Amygdala (tissue), 56 donors: ENCODE measurements around the gene ZNF747.
"Not testable (repeated sequence)": the region's sequence is repeated elsewhere in the genome, so short reads cannot be mapped to it uniquely, and the experiment has no call there.

Experiments used
- DNase-seq, 56 donors: peaks; one replicate each; lab custom pipeline; 2025; lab: John Stamatoyannopoulos, UW

Gene ZNF747

DNA sequence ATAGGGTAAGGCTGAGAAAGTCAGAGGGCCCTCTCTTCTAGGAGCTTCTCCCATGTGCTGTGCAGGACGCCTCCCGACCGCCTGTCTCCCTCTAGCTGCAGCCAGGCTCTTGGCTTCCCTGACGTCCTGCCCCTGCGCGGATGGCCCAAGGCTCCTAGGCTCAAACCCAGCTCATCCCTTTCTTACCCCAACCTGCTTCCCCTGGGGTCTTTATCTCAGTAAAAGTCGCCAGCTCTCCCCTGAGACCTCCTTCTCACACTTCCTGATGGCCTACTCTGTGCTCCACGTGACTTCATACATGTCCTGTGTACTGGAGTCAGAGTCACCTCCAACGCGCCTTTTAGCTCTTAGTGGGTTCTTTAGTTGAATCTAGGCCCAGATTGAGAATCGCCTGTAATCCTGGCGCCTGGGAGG is 1.1 kb upstream of the ZNF747 start:
- peak in 32 of 56 donors; percentile 2 to 61 (median 30) for DNase-seq

DNA sequence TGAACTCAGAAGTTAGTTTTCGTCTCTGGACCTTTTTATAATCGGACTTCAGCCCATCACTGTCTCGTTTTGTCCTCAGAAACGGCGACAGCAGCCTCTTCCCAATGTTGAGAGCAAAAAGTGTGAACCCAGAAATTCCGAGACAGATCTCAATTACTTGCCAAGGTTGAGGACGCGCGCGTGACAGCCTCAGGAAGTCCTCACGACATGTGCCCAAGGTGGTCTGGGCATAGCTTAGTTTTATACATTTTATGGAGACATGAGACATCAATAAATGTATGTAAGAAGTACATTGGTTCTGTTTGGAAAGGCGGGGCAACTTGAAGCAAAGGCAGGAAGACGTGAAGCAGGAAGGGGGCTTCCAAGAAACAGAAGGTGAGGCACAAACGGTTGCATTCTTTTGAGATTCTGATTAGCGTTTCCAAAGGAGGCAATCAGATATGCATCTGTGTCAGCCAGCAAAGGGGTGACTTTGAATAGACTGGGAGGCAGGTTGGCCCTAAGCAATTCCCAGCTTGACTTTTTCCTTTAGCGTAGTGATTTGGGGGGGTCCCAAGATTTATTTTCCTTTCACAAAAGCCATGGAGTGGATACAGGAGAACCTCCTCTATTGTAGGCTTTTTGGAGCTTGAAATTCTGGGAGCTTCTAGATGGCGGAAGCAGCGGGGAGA is 583 bp upstream of the ZNF747 start:
- DNase-seq: peak in 3 of 56 donors; percentile 20 to 42 (median 39)

DNA sequence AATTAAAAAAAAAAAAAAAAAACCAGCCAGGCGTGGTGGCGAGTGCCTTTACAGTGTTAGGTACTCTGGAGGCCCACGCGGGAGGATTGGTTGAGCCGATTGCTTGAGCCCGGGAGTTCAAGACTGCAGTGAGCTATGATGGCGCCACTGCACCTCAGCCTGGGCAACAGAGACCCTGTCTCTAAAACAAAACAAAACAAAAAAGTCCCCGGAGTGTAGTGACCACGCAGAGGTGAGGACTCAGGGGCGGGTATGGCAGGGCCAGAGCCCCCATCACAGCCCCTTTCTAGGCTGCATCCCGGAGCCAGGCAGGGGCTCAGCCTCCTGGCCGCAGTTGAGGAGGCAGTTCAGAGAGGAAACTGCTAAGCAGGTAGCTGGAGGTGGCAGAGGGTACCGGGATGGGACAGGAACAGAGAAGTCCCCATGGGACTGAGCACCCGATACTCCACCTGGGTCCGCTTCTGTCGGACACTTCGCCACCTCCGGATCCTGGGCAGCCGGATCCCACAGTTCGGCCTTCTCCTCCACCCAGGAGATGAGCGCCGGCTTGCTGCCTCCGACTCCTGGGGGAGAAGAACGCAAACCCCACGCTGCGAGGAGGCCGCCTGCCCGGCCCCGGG is 800 bp downstream of the ZNF747 start:
- DNase-seq: no peak

DNA sequence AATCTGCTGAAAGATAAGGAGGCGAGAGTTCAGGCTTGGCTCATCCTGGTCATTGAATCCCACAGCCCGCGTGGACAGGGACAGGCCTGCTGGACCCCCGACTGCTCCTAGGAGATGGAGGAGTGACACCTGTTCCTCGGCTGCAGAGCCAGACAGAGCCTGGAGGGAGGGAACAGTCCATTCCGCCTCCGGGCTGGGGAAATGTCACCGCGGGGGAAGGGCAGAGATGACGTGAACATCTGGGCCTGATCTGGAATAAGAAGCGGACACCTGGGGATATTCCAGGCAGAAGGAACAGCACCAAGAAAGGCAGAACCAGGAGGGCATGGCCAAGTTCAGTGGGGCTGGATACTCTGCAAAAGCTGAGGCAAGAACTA is 1.5 kb downstream of the ZNF747 start:
- no peak for DNase-seq

DNA sequence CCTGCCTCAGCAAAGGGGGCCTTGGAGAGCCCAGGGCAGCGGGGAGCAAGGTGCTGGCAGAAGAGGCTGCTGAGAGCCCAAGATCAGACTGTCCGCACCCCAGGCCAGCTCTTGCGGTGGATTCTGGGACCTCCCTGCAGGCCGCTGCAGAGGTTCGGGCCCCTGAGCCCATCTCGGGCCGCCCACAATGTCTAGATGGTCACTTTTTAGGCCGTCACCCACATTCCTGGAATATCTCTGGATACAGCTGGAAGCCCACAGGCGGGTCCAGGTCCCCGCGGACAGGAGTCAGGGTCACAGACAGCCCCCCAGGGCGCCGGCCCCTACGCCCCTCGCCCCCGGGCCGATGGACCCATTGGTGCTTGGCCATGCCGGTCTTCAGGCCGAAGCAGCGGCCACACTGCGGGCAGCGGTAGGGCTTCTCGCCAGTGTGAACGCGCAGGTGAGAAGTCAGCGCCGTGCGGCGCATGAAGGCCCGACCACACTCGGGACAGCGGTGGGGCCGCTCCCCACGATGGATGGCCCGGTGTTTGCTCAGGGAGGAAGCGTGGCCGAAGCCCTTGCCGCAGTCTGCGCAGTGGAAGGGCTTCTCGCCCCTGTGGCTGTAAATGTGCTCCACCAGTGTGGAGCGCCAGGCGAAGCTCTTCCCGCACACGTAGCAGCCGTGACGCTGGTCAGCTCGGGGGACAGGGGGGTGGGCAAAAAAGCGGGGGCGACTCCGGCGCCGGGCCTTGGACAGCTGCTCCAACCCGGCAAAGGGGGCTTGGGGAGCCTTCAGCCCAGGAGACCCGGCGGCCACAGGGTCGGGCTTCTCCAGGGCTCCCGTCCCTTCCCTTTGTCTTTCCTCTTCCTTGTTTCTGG is 2.1 kb downstream of the ZNF747 start:
- DNase-seq: no peak

DNA sequence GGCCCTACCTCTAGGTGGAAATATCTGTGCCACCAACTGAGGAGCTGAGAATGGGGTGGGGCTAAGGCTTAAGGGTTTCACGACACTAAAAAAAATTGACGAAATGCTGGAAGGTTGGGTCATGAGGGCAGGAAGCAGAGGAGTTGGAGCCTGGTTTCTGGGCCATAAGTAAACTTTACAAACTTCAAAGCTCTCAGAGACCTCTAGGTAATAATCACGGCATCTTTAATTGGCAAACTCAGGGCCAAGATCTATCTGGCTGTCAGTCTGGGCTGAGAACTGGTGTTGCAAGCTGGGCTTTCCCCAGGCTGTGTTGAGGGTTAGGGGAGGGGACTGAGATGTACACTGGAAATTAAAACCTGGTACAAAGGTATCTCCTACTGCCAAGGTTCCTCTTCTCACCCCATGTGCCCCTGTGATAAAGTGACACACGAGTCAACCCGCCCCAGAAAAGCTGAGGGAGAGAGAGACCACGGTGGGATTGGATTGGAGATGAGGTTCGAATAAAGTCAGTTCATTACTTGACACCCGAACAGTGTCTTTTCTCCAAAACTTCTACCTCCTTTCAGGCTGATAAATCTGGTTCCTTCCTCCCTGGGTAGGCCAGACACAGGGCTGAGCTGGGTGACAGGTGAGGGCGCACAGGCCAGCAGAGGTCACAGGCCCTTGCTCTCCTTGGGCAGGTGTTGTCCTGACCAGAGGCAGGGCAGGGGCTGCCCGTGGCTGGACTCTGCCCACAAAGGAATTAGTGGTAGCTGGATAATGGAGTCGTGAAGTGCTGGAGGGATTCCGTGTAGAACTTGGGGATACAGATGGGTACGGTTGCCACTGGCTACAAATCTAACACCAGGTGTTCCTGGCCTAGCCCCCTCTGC is 4.3 kb downstream of the ZNF747 start:
- no peak for DNase-seq

DNA sequence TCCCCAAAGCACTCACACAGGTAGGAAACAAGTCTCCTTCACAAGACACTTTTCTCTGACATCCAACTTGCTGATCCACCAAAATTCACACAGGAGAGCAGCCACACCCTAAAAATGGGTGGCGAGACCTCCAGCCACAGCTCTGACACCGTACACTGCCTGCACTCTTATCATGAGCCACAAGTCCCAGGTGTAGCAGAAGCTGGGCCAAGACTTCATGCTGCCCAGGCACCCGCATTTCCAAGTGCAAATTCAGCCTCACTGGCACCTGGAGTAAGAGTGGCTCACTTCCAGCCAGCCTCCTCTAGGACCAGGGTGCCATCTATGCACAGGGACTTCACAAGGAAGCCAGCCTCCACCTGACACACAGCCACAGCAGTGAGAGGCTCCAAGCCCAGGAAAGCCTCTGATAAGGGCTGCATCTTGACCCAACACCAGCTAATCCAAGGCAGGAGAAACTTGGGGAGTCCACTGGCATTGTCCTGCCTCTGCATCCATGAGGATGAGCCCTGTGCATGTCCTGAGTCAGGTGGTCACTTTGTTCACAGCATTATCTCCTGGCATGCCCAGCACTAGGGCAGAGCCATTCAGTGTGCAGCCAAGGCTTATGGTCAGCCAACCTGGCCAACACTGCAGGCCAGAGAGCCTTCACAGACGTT is 5.7 kb downstream of the ZNF747 start:
- DNase-seq: no peak

DNA sequence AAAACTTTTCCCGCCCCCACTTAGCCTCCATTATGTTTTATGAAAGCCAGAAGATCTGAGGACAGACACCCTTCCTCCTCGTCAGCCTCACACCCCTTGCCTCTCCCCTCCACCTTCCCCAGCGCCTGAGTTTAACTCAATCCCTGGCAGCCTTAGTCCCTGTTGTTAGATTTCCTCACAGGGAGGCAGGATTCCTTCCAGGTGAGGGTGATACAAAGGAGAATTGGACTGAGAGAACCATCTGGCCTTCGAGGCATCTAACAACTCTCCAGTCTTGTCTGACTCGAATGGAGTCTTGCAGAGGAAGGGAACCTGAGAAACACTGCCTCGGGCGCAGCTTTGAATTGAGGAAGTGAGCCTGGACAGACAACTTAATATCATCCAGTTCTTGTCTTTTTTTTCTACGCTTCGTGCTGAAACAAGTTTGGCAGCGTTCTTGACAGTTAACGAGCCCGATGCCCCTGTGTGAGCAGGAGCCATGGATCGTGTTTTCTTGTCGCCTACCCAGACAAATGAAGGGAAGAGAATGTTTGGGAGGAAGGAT is 7.0 kb downstream of the ZNF747 start:
- peak in 4 of 56 donors; percentile 52 to 55 (median 55) for DNase-seq

DNA sequence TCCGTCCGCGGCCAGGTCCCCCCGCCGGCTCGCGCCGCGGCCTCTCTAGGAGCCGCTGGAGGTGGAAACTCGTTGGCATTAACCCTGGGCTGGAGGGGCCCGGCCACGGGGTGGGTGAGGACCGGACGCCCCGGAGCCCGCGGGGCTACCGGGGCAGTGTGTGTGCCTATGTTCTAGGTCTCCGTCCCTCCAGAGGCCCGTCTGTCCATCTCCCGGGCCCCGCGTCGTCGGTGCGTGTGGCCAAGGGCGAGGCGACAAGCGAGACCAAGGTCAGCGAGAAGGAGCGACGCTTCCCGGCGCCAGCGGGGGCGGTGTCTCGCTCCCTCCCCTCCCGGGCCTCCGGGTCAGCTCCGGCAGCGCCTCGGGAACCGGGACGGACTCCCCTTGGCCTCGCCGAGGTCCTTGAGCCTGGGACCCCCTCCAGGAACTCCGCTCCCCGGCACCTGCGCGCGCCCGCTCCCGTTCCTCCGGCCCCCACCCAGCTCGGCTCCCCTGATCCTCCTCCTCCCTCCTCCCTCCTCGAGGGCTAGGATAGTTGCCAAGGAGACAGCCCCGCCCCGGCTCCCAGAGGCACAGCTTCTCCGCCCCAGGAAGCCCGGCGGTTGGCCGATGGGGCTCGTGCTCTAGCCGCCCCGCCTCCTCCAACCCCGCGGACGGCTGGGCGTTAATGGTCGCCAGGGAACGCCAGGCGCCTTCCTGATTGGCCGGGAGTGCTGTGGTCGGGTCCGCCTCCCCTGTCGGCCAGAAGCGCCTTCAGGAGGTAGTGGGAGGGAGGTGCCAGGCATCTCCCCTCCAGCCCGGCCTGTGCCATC is 7.6 kb downstream of the ZNF747 start:
- peak; percentile 64 to 98 (median 96) for DNase-seq

DNA sequence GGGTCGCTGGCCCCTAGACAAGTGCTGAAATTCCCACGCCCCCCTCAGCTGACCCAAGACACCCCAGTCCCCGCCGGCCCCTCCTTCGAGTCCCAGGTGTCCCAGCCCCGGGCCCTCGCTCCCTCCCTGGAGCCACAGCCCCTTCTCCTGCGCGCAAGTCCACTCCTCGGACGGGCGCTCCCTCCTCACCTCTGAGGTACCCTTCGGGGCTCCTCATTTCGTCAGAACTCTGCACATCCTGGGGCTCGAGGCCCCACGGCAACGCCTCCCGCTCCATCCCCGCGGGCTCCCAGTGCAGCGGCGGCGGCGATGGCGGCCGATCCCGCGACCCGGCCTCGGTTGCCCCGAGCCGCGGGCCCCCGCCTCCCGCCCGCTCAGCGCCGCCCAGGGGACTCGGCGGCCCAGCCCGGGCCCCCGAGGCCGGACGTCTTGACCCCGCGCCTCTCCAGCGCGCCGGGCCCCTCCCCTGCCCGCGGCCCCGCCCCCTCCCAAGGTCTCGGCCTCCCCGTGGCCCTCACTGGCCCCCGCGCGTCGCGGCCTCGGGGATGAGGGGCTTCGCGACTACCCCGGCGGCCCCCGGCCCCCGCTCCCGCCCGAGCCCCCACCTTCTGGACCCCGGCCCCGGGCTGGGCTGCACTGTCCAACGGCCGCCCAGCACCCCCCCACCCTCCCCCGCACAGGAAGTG is 8.4 kb downstream of the ZNF747 start, which contains the start of gene ZNF768:
TSS of gene ZNF768 (minus strand) at position 430 of the 686 bp plus-strand sequence. CDS start at position 277, 153 bp downstream.
- peak in 27 of 56 donors; percentile 4 to 93 (median 58) for DNase-seq

DNA sequence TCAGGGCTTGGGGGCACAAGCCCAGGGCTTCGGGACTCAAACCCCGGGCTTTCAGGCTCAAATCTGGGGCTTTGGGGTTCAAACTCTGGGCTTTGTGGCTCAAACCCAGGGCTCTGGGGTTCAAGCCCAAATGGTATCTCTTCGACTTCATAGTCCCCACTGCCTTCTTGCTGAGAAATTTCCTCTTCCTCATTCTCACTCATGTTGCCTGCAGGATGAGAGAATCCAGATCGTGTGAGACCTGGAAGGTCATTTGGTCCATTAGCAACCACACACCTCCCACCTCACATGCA is 8.9 kb downstream of the ZNF747 start:
- no peak for DNase-seq

DNA sequence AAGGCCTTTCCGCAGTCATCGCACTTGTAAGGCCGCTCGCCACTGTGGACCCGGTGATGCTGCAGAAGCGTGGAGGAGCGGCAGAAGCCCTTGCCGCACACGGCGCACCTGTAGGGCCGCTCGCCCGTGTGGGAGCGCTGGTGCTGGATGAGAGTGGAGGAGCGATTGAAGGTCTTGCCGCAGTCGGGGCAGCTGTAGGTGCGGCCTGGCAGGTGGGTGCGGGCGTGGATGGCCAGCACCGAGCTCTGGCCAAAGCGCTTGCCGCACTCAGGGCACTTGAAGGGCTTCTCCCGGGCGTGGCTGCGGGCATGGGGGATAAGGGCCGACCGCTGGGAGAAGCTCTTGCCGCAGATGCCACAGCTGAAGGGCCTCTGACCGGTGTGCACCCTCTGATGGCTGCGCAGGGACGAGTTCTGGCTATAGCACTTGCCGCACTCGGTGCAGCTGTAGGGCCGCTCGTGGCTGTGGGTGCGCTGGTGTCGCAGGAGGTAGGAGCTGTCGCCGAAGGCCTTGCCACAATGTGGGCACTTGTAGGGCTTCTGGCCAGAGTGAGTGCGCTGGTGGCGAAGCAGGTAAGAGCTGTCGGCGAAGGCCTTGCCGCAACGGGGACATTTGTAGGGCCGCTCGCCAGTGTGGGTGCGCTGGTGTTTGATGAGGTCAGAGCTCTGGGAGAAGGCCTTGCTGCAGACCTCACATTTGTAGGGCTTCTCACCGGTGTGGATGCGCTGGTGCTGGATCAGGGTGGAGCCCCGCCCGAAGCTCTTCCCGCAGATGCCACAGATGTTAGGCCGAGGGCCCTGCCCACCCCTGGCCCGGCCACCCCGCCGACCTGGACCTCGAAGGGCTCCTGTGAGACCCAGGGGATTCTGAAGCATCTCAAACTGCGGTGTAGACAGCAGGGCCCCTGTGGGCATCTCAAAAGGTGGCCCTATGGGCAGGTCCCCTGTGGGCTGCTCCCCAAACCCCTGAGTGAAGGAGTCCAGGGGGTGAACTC is 9.8 kb downstream of the ZNF747 start:
- no peak for DNase-seq

DNA sequence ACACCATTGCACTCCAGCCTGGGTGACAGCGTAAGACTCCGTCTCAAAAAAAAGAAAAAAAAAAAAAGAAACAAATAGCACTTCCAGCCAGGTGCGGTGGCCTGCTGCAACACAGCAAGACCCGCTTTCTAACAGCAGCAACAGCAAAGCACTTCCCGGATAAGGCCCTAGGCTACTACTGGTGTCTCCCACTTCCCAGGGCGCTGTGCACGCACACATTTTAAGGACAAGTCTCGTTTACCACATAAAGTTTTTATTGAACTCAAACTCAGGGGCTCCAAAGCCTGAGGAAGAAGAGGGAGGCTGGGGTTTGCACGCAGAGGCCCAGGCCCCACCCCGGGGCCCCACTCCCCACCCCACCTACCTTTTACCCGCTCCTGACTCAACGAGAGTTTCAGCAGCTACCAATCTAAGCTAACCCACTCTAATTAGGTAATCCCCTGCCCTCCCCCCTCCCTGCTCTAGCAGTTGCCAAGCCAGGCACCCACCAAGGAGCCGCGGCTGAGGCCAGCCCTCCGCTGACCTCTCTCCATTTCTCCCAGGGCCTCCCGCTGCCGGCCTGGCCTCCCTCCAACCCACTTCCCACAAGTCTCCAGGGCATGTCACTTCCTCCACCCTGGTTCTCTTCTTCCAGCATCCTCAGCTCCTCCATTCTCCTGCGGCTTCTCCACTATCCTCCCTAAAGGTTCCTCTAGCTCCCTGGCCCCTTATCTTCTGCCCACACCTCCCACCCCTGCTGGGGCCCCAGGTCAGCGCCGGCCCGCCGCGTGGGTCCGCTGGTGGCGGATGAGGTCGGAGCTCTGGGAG is 10.7 kb downstream of the ZNF747 start:
- DNase-seq: peak in 2 of 56 donors; percentile 16 to 18

DNA sequence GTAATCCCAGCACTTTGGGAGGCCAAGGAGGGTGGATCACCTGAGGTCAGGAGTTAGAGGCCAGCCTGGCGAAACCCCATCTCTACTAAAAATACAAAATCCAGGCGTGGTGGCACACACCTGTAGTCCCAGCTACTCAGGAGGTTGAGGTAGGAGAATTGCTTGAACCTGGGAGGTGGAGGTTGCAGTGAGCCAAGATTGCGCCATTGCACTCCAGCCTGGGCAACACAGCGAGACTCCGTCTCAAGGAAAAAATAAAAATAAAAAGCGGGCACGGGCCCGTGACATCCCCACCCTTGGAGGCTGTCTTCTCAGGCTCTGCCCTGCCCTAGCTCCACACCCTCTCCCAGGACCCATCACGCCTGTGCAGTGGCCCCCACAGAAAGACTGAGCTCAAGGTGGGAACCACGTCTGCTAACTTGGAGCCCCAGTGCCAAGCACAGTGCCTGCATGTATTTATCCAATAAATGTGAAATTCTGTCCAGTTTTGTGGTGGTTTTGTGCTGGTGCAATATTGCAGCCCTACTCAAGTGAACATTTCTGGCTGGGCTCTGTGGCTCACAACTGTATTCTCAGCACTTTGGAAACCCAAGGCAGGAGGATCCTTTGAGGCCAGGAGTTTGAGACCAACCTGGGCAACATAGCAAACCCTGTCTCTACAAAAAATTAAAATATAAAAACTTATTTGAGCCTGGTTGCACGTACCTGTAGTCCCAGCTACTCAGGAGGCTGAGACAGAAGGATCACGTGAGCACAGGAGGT is 11.8 kb downstream of the ZNF747 start:
- not testable (repeated sequence) for DNase-seq
